ENCODE results near the gene KIF6.

Gene KIF6

DNA sequence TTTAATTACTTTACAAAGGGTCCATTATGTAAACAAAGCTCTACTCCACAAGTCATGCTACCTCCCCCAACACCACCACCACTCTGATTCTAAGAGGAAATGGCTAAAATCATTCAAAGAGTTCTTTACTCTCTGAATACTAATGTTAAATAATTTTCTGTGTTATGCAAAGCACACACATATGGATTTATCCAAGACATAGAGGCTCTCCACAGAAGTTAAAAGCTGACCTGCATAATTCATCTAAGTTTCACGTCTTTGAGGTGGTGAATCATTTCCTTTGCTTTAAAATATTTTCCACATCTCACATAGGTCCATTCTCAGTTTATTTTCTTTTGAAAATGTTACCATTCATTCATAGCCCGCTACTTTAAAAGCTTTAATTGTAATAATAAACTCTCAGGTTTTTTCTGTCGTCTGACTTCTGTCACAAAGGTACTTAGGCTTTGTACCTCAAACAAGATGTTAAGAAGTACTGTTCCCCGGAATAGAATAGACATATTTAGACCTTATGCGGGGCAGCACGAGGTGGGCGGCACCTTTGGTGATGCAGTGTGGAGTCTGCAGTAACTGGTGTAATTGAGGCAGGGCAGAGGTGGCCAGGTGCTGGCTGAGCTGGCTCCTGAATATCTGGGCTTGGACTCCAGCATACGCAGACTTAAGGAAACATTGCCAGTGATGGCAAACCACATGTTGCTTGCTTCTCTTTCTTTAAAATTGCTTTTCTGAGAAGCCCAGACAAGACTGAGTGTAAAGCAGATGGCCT is 55.8 kb downstream of the KIF6 start:
- TF ChIP-seq SPI1 (IDR thresholded peaks at IDR 0.05; ENCODE audit: borderline replicate concordance, low read depth) = no peak
- TF ChIP-seq GABPA (IDR thresholded peaks at IDR 0.05; ENCODE audit: low read depth) = no peak
- TF ChIP-seq, protein P1, sequence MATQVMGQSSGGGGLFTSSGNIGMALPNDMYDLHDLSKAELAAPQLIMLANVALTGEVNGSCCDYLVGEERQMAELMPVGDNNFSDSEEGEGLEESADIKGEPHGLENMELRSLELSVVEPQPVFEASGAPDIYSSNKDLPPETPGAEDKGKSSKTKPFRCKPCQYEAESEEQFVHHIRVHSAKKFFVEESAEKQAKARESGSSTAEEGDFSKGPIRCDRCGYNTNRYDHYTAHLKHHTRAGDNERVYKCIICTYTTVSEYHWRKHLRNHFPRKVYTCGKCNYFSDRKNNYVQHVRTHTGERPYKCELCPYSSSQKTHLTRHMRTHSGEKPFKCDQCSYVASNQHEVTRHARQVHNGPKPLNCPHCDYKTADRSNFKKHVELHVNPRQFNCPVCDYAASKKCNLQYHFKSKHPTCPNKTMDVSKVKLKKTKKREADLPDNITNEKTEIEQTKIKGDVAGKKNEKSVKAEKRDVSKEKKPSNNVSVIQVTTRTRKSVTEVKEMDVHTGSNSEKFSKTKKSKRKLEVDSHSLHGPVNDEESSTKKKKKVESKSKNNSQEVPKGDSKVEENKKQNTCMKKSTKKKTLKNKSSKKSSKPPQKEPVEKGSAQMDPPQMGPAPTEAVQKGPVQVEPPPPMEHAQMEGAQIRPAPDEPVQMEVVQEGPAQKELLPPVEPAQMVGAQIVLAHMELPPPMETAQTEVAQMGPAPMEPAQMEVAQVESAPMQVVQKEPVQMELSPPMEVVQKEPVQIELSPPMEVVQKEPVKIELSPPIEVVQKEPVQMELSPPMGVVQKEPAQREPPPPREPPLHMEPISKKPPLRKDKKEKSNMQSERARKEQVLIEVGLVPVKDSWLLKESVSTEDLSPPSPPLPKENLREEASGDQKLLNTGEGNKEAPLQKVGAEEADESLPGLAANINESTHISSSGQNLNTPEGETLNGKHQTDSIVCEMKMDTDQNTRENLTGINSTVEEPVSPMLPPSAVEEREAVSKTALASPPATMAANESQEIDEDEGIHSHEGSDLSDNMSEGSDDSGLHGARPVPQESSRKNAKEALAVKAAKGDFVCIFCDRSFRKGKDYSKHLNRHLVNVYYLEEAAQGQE (IDR thresholded peaks at IDR 0.05; ENCODE audit: insufficient replicate concordance, low read depth) = no peak
- TF ChIP-seq POLR2AphosphoS5 (IDR thresholded peaks at IDR 0.05; ENCODE audit: low read depth) = no peak
- TF ChIP-seq, protein P2, sequence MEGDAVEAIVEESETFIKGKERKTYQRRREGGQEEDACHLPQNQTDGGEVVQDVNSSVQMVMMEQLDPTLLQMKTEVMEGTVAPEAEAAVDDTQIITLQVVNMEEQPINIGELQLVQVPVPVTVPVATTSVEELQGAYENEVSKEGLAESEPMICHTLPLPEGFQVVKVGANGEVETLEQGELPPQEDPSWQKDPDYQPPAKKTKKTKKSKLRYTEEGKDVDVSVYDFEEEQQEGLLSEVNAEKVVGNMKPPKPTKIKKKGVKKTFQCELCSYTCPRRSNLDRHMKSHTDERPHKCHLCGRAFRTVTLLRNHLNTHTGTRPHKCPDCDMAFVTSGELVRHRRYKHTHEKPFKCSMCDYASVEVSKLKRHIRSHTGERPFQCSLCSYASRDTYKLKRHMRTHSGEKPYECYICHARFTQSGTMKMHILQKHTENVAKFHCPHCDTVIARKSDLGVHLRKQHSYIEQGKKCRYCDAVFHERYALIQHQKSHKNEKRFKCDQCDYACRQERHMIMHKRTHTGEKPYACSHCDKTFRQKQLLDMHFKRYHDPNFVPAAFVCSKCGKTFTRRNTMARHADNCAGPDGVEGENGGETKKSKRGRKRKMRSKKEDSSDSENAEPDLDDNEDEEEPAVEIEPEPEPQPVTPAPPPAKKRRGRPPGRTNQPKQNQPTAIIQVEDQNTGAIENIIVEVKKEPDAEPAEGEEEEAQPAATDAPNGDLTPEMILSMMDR (IDR thresholded peaks at IDR 0.05; ENCODE audit: insufficient read depth, low read length) = no peak
- Histone ChIP-seq H3K27me3 (ENCODE audit: insufficient read depth, poor library complexity, severe bottlenecking) (no peaks in the 10 kb centered on the region), H3K4me3 (replicated peaks; ENCODE audit: insufficient read depth, low read length) (no peak overlapping the region), H3K27ac (replicated peaks) (no peak overlapping the region)
- no peak for DNase-seq (ENCODE audit: low read depth in 1 of 2, low spot score in 1 of 2)

DNA sequence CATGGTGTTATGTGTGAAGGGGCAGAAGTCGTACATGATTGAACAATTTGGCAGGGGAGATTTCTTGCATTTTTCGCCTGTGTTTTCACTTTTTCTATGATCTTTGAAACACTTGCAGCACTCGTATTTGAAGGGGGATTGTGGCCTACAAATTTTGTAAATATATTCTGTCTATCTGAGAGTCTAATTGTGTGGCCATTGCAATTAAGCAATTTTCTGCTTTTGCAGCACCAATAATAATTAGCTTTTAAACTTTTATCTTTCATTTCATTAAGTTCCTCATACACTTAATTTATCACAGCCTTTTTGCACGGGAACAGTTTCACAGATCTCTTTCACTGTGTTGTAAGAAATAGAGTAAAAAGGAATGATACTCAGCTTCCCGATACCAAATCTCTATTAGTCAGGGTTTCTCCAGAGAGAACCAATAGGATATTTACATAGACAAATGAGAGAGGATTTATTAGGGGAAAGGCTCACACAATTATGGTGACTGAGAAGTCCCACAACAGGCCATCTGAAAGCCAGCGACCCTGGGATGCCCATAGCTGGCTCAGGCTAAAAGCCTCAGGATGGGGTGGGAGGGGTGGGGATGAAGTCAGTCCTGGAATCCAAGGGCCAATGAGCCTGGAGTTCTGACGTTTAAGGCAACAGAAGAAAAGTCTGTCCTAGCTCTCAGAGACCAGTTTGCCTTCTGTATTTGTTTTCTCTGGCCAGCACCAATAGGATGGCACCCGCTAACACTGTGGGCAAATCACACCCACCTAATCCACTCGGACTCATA is 58.3 kb downstream of the KIF6 start:
- Histone ChIP-seq H3K27ac (replicated peaks) (no peak overlapping the region), H3K27me3 (ENCODE audit: insufficient read depth, poor library complexity, severe bottlenecking) (no peaks in the 10 kb centered on the region), H3K4me3 (replicated peaks; ENCODE audit: insufficient read depth, low read length) (no peak overlapping the region)
- no peak for DNase-seq (ENCODE audit: low read depth in 1 of 2, low spot score in 1 of 2)
- TF ChIP-seq, protein P2 (IDR thresholded peaks at IDR 0.05; ENCODE audit: insufficient read depth, low read length) = no peak
- TF ChIP-seq POLR2AphosphoS5 (IDR thresholded peaks at IDR 0.05; ENCODE audit: low read depth) (no peak), GABPA (IDR thresholded peaks at IDR 0.05; ENCODE audit: low read depth) (no peak)
- TF ChIP-seq, protein P1 (IDR thresholded peaks at IDR 0.05; ENCODE audit: insufficient replicate concordance, low read depth) = no peak

DNA sequence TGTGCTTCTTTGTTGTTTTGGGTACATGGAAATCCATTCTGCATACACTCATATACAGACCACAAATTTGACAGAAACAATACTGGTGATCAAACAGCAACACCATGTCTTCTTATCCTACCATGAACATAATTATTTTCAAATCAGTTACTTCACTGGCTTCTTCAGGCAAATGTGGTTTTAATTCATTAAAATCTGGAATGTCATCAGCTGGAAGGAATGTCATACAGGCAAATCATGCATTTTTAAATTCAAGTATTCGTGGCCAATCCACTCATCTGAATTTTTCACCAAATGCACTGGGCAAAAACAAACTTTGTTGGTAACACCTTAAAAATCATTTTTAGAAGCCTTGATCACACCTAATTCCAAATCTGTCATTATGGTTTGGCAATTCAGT is 59.3 kb downstream of the KIF6 start:
- H3K27ac ChIP-seq (replicated peaks) = no peak overlapping the region
- no peak overlapping the region for H3K4me3 ChIP-seq (replicated peaks; ENCODE audit: insufficient read depth, low read length)
- no peaks in the 10 kb centered on the region for H3K27me3 ChIP-seq (ENCODE audit: insufficient read depth, poor library complexity, severe bottlenecking)
- TF ChIP-seq, protein P1 (IDR thresholded peaks at IDR 0.05; ENCODE audit: insufficient replicate concordance, low read depth) = no peak
- TF ChIP-seq, protein P2 (IDR thresholded peaks at IDR 0.05; ENCODE audit: insufficient read depth, low read length) = no peak
- no peak for TF ChIP-seq SPI1 (IDR thresholded peaks at IDR 0.05; ENCODE audit: borderline replicate concordance, low read depth)
- TF ChIP-seq GABPA (IDR thresholded peaks at IDR 0.05; ENCODE audit: low read depth) = no peak
- TF ChIP-seq POLR2AphosphoS5 (IDR thresholded peaks at IDR 0.05; ENCODE audit: low read depth) = no peak
- DNase-seq (ENCODE audit: low read depth in 1 of 2, low spot score in 1 of 2) = no peak
